HCT116 (cell line): ENCODE measurements around the gene LSM7. TPM values are rescaled to one million over a fixed set of nuclear protein-coding genes. Genes with fewer than 3 reads are reported as not detected.

Experiments
- ATAC-seq: fragments of 200-7000 bp; cut with Tn5 transposase; 2 replicates; pipeline ENCODE4 v1.9.1; 2020; ENCODE audit warnings: mild to moderate bottlenecking, moderate library complexity
- BruUV-seq: library from RNA; stranded (reverse); fragments of 400-500 nt; replicated peaks from 2 replicates; lab custom pipeline; 2021; lab: Mats Ljungman, UMichigan
- CTCF ChIA-PET: fragments of 300-600 bp; sonication (Branson Sonifier 250); formaldehyde crosslinking; loops from one replicate; lab custom pipeline; 2021; ENCODE audit warnings: antibody characterized with exemption; lab: Charles Lee
- POLR2A ChIA-PET: fragments of 300-600, 350-600 bp; sonication (Branson Sonifier 250); formaldehyde crosslinking; loops from one replicate; lab custom pipeline; 2021; ENCODE audit warnings: antibody characterized with exemption; lab: Charles Lee
- RAD21 ChIA-PET, 2 experiments: fragments of 300-600 bp; sonication (Branson Sonifier 250); formaldehyde crosslinking; loops; one replicate each; lab custom pipeline; 2023; ENCODE audit warnings: low total read pairs in 2 of 2; ENCODE audit not compliant: uncharacterized antibody in 2 of 2, unreplicated experiment in 2 of 2, low non-redundant PET in 1 of 2; lab: Charles Lee
- DNase-seq: peaks from one replicate; pipeline ENCODE4 v3.0.0-alpha.2; 2010; ENCODE audit warnings: low read depth, low spot score
- H2AFZ ChIP-seq: fragments of 200-600 bp; shearing (Covaris generic), sonication (generic); 2 replicates; pipeline ENCODE4 v1.6.1; 2017; ENCODE audit warnings: low read depth, mixed run types, mixed read lengths, antibody characterized with exemption, low read length; ENCODE audit not compliant: poor library complexity, severe bottlenecking
- H3K27ac ChIP-seq: 2 replicates; pipeline ENCODE4 v1.5.1; 2012; ENCODE audit warnings: low read depth, low read length
- H3K27me3 ChIP-seq: fragments of 200-600 bp; sonication (generic); 2 replicates; pipeline ENCODE4 v1.6.1; 2016; ENCODE audit warnings: mixed run types, low read length, mixed read lengths; ENCODE audit not compliant: insufficient read depth
- H3K36me3 ChIP-seq, 2 experiments: fragments of 200-500 bp in 1 of 2; fragments of 200-600 bp in 1 of 2; sonication (Bioruptor generic) in 1 of 2; sonication (generic) in 1 of 2; 2 replicates each; pipeline versions ENCODE4 v1.5.1 to v1.6.1; 2014 to 2016; ENCODE audit warnings: low read length in 2 of 2, inconsistent platforms in 1 of 2, mixed read lengths in 1 of 2, mixed run types in 1 of 2; ENCODE audit not compliant: insufficient read depth in 2 of 2, control insufficient read depth in 1 of 2
- H3K4me1 ChIP-seq, 2 experiments: fragments of 200-600 bp in 1 of 2; sonication (generic) in 1 of 2; 2 replicates each; pipeline versions ENCODE4 v1.5.1 to v1.6.1; 2012 to 2017; ENCODE audit warnings: low read length in 2 of 2, inconsistent platforms in 1 of 2, mild to moderate bottlenecking in 1 of 2, mixed read lengths in 1 of 2, mixed run types in 1 of 2, moderate library complexity in 1 of 2; ENCODE audit not compliant: insufficient read depth in 2 of 2, control insufficient read depth in 1 of 2
- H3K4me2 ChIP-seq: fragments of 200-600 bp; sonication (generic); 2 replicates; pipeline ENCODE4 v1.6.1; 2017; ENCODE audit warnings: mixed run types, low read length, mixed read lengths
- H3K4me3 ChIP-seq, 2 experiments: fragments of 200-600 bp in 1 of 2; sonication (generic) in 1 of 2; replicated peaks in 1 of 2; 2 replicates each; pipeline ENCODE4 v1.5.1; 2011 to 2016; ENCODE audit warnings: low read length in 2 of 2, control low read depth in 1 of 2, low read depth in 1 of 2, mild to moderate bottlenecking in 1 of 2, mixed read lengths in 1 of 2, mixed run types in 1 of 2
- H3K79me2 ChIP-seq: fragments of 200-600 bp; sonication (generic); 2 replicates; pipeline ENCODE4 v1.6.1; 2017; ENCODE audit warnings: mild to moderate bottlenecking, mixed run types, low read length, moderate library complexity, mixed read lengths; ENCODE audit not compliant: insufficient read depth
- H3K9ac ChIP-seq: fragments of 200-600 bp; sonication (generic); 2 replicates; pipeline ENCODE4 v1.6.1; 2016; ENCODE audit warnings: low read length, mixed read lengths
- H3K9me2 ChIP-seq: fragments of 200-600 bp; sonication (generic), shearing (Covaris generic); 2 replicates; pipeline ENCODE4 v1.6.1; 2017; ENCODE audit warnings: mixed run types, mild to moderate bottlenecking, moderate library complexity; ENCODE audit not compliant: insufficient read depth
- H3K9me3 ChIP-seq, 2 experiments: fragments of 200-500 bp in 1 of 2; fragments of 200-600 bp in 1 of 2; sonication (Bioruptor generic) in 1 of 2; sonication (generic) in 1 of 2; 2 replicates each; pipeline ENCODE4 v1.6.1; 2014 to 2017; ENCODE audit warnings: low read length in 2 of 2, mixed read lengths in 2 of 2, inconsistent platforms in 1 of 2, low read depth in 1 of 2, mild to moderate bottlenecking in 1 of 2, mixed run types in 1 of 2, moderate library complexity in 1 of 2; ENCODE audit not compliant: control insufficient read depth in 1 of 2, insufficient read depth in 1 of 2
- H4K20me1 ChIP-seq: fragments of 200-600 bp; sonication (generic), shearing (Covaris generic); 2 replicates; pipeline ENCODE4 v1.6.1; 2017; ENCODE audit warnings: mixed run types, mild to moderate bottlenecking, moderate library complexity; ENCODE audit not compliant: insufficient read depth
- ATF3 ChIP-seq: IDR thresholded peaks from 2 replicates; pipeline ENCODE4 v1.6.1; 2012
- EGR1 ChIP-seq: IDR thresholded peaks from 2 replicates; pipeline ENCODE4 v1.6.1; 2012; ENCODE audit warnings: low read depth
- ELF1 ChIP-seq: IDR thresholded peaks from 2 replicates; pipeline ENCODE4 v1.6.1; 2012; ENCODE audit warnings: low read depth, borderline replicate concordance
- EZH2 ChIP-seq: fragments of 200-600 bp; sonication (generic); IDR thresholded peaks from 2 replicates; pipeline ENCODE4 v1.6.1; 2017; ENCODE audit warnings: antibody characterized with exemption, mixed run types
- EZH2phosphoT487 ChIP-seq: fragments of 200-600 bp; IDR thresholded peaks from 2 replicates; pipeline ENCODE4 v1.6.1; 2018; ENCODE audit warnings: antibody characterized with exemption, borderline replicate concordance
- JUND ChIP-seq: IDR thresholded peaks from 2 replicates; pipeline ENCODE4 v1.6.1; 2012
- POLR2A ChIP-seq: IDR thresholded peaks from 2 replicates; pipeline ENCODE4 v1.7.0; 2011; ENCODE audit warnings: borderline replicate concordance; ENCODE audit not compliant: insufficient read depth, insufficient read length; ENCODE audit errors: extremely low read depth
- SIN3A ChIP-seq: IDR thresholded peaks from 2 replicates; pipeline ENCODE4 v1.6.1; 2012; ENCODE audit warnings: low read depth
- SP1 ChIP-seq: IDR thresholded peaks from 2 replicates; pipeline ENCODE4 v1.6.1; 2012; ENCODE audit warnings: low read depth
- SRF ChIP-seq: IDR thresholded peaks from 2 replicates; pipeline ENCODE4 v1.6.1; 2012; ENCODE audit warnings: low read depth
- TCF7L2 ChIP-seq: IDR thresholded peaks from 2 replicates; pipeline ENCODE4 v1.7.0; 2011; ENCODE audit warnings: borderline replicate concordance, inconsistent platforms; ENCODE audit not compliant: insufficient read depth, insufficient read length; ENCODE audit errors: extremely low read depth
- ZBTB33 ChIP-seq: IDR thresholded peaks from 2 replicates; pipeline ENCODE4 v1.6.1; 2011; ENCODE audit warnings: mild to moderate bottlenecking, low read length, moderate library complexity; ENCODE audit not compliant: insufficient replicate concordance; ENCODE audit errors: extremely low read depth
- ZNF274 ChIP-seq: fragments of 200-500 bp; sonication (Bioruptor generic); IDR thresholded peaks from 2 replicates; pipeline ENCODE4 v1.6.1; 2014; ENCODE audit warnings: mild to moderate bottlenecking, low read depth, low read length, inconsistent platforms
- intact Hi-C: fragments of 100-400 bp; cut with micrococcal nuclease; formaldehyde crosslinking; loops from 2 replicates; pipeline ENCODE4 v1.10.0; 2022
- total RNA-seq: library from RNA; stranded (reverse); gene quantifications from one replicate; pipeline ENCODE4 v1.2.1, GENCODE V29; 2021; ENCODE audit not compliant: unreplicated experiment

LSM7 gene
- total RNA-seq, 1 experiment from 2014 or later: 190 TPM

GRCh38 chr19:2354670-2355069 is 26.3 kb upstream of the LSM7 start:
- H3K9me2 ChIP-seq: no peaks in the 10 kb centered on the region
- BruUV-seq: no TSS peak
- H3K9me3 ChIP-seq: no peaks in the 10 kb centered on the region
- H3K27ac ChIP-seq: no peak overlapping the region
- H3K4me2 ChIP-seq: no peak overlapping the region
- H2AFZ ChIP-seq: no peak overlapping the region
- ChIA-PET CTCF (no interaction called here), RAD21 (no interaction called here), POLR2A (no interaction called here)
- H3K4me1 ChIP-seq: no peaks in the 10 kb centered on the region
- no peak overlapping the region for H3K4me3 ChIP-seq
- H3K36me3 ChIP-seq: no peaks in the 10 kb centered on the region; a peak in 1 of 4 replicates
- H3K27me3 ChIP-seq: peaks cover 4% of the 10 kb centered on the region; the same call in 1 of the 2 replicates
- H4K20me1 ChIP-seq: no peaks in the 10 kb centered on the region
- no peak overlapping the region for H3K9ac ChIP-seq
- DNase-seq: no peak
- no peak for ATAC-seq
- intact Hi-C loops: no loop called here
- no peaks in the 10 kb centered on the region for H3K79me2 ChIP-seq
- TF ChIP-seq SP1: no peak
- TF ChIP-seq SRF: no peak
- no peak for TF ChIP-seq ELF1
- TF ChIP-seq EGR1: no peak
- TF ChIP-seq ATF3: no peak
- no peak for TF ChIP-seq POLR2A
- TF ChIP-seq TCF7L2: no peak
- TF ChIP-seq EZH2: no peak
- no peak for TF ChIP-seq ZNF274
- TF ChIP-seq ZBTB33: no peak
- TF ChIP-seq EZH2phosphoT487: no peak
- TF ChIP-seq JUND: no peak
- TF ChIP-seq SIN3A: no peak
